HG03280 (cell line): ENCODE results near the gene CTIF.

Experiments
- ATAC-seq: cut with Tn5 transposase; IDR thresholded peaks from one replicate; pipeline ENCODE4 v1.9.1; 2021; ENCODE audit warnings: mild to moderate bottlenecking, moderate library complexity; ENCODE audit not compliant: unreplicated experiment

Gene CTIF

GRCh38 chr18:48872234-48873145, 333.7 kb downstream of the CTIF start:
- ATAC-seq: no peak

GRCh38 chr18:48874233-48874632, 335.4 kb downstream of the CTIF start:
- ATAC-seq: no peak

GRCh38 chr18:48874701-48875162, 335.9 kb downstream of the CTIF start:
- ATAC-seq: no peak

GRCh38 chr18:48875314-48875941, 336.6 kb downstream of the CTIF start:
- no peak for ATAC-seq

DNA sequence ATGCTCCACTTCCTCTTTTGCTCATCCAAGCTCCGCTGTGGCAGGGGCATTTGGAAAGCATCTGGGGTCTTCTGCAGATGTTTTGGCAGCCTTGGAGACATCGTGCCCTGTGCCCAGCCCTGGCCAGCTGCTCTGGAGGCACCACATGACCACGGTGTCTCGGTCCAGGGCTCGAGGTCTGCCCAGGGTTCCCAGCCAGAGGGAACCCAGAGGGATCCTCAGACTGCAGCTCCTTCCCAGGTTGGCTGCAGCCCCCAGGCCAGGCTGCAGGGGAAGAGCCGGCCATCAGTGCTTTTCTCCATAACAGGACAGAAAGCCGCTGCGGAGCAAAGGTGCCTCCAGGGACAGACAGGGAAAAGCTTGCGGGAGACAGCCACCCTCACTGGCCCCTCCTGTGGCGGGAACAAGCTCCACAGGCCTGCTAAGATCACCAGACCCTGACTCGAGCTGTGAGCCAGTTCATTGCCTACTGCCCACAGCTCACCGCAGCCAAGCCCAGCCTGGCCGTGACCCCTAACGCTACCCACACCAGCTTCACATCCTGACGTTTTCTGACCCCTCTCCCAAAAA, 337.2 kb downstream of the CTIF start:
- ATAC-seq: no peak

- no peak for ATAC-seq
These were observed 337.8 kb downstream of the CTIF start for GRCh38 chr18:48876590-48876989.

DNA sequence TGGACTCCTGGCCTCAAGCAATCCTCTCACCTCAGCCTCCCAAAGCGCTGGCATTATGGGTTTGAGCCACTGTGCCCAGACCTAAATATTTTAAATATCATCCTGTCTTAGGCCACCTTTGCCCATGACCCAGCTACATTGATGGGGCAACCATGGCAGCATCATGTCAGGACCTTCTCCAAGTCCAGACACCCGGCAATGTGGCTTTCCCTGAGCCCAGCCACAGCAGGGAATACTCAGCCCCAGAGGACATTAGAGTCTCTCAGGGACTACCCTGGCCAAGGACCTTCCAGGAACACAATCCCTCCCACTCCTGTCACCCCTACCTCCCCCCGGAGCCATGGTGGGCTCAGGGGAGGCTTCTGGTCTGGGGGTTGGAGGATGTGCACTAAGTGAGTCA, 339.1 kb downstream of the CTIF start:
- ATAC-seq: no peak

GRCh38 chr18:48878471-48878870, 339.6 kb downstream of the CTIF start:
- no peak for ATAC-seq

DNA sequence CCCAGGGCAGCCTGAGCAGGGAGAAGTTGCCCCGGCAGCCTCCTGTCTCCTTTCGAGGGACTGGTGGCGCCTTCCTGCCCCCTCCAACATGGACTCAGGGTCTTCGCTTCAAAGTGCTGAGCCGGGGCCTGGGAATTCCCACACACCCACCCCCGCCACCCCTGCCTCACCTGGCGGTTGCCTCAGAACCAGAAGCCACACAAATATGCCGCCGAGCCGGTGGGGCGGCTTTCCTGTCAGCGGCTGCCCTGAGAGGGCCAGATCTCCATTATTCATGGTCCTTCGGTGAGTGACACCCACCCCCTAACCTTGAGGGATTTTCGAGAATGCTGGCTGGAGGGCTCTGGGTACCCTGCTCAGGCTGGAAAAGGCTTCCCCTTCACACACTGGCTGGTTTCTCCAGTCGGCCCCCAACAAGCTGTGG, 340.2 kb downstream of the CTIF start:
- ATAC-seq: no peak

GRCh38 chr18:48880931-48881330, 342.1 kb downstream of the CTIF start:
- ATAC-seq: no peak

GRCh38 chr18:48882379-48882778, 343.5 kb downstream of the CTIF start:
- ATAC-seq: no peak

- ATAC-seq: no peak
These were observed 345.5 kb downstream of the CTIF start for GRCh38 chr18:48884306-48884705.

DNA sequence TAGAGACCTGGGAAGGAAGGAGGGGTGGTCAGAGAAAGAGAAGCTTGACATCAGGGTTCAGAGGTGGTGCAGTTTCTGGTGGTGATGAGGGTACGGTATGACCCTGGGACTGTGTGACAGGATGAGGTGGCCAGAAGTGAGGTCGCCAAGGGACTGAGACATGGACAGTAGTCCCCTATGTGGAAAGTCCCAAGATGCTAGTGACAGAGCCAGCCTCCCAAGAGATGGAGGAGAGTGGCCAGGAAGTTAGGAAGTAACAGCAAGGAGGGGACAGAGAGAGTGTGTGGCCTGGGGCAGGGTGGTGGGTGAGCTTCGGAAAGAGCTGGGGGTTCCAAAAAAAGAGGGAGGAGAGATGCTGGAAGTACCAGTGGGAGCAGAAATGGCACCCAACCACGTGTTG, 345.9 kb downstream of the CTIF start:
- no peak for ATAC-seq

DNA sequence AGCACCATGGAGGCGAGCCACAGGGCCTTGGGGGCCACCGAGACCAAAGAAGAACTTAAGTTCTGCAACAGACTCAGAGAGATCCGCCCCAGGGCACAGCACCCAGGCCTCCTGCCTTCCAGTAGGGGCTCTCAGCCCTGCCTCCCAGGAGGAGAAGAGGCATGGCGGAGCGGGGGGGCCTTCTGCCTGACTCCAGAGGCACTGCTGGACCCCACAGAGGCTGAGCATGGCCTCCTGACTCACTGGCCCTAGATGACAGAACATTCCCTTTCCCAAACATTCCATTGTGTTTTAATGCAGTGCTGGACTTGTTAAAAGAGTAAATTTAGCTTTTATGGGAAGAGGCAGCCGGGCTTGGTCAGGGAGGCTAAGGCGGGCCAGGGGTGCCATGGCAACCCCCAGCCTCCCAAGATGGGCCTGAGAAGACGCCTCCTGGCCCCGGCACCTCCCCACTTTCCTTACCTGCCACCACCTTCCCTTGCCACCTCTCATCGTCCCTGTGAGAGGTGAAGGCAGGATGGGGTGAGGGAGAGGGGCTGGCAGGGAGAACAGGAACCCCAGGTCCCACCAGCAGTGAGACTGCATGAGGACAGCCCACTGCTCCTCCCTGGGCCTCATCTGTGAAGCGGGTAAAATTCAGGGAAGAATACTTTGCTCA, 346.6 kb downstream of the CTIF start:
- ATAC-seq: no peak

DNA sequence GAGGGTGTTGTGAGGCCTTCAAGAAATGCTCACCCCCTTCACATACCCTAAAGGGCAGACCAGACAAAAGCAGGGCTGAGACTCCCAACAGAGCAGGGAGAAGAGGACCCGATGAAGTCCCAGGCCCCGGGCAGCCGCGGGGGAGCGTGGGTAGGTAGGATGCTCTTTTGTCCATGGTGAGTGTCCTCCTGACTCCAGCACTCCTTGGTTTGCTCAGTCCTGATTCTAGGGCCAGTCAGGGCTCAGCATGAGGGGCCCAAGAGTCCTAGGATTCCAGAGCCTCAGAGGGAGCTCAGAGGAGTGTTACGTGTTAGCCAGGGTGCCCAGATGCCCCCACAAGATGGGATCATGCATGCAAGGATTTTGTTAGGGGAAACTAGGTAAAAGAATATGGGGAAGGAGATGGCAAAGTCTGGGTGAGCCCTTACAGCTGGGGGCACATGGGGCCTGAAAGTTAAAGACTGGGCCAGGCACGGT, 347.1 kb downstream of the CTIF start:
- no peak for ATAC-seq

DNA sequence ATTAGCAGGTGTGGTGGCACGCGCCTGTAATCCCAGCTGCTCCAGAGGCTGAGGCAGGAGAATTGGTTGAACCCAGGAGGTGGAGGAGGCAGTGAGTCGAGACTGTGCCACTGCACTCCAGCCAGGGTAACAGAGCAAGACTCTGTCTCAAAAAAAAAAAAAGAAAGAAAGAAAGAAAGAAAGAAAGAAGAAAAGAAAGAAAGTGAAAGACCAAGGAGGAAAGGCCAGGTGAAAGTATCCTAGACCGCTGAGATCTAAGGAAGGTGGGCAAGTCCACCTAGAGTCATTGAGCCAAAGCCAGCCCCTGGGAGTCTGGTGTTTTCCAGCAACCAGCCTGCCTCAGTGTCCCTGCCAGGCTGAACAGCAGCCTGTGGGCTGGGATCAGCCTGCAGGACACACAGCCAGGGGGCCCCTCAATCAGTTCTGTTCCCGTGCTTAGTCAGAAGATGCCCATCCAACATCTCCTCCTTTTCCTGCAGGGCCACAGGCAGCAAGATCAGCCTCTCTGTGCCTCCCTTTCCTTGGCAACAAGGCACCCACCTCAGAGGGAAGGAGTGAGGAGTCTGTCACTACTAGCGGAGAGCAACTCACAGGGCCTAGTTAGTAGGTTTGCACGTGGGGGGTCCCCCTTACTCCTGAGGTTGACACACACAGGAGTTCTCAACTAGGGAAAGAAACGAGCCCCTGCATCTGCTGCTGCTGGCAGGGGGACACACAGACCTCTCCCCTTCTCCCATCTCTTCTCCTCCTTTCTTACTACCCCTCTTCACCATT, 347.9 kb downstream of the CTIF start:
- no peak for ATAC-seq

GRCh38 chr18:48887294-48887904, 348.6 kb downstream of the CTIF start:
- no peak for ATAC-seq

- no peak for ATAC-seq
These were observed 349.3 kb downstream of the CTIF start for GRCh38 chr18:48887905-48888772.

DNA sequence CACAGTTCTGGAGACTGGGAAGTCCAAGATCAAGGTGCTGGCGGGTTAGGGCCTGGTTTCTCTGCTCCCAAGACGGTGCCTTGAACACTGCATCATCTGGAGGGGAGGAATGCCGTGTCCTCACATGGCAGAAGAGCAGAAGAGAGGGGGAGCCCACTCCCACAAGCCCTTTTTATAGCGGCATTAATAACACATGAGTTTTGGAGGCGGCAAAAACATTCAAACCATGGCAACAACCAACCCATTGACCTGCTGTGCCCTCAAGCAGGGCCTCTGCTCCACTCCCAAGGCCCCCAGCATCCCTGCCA, 349.9 kb downstream of the CTIF start:
- no peak for ATAC-seq
